ENCODE measurements around the gene CATSPERZ.

The CATSPERZ gene

GRCh38 chr11:64283092-64283491 is 17.1 kb upstream of the CATSPERZ start:
- DNase-seq: no peak
- in situ Hi-C loops (cut with MboI; ENCODE audit: low pct_unique_long_range_greater_than_20kb, low sequenced_read_pairs): no loop called here

GRCh38 chr11:64284048-64284961 is 15.9 kb upstream of the CATSPERZ start, which contains the start of gene BAD:
Gene BAD, minus strand, starts transcription at chr11:64284665. Its CDS starts 297 bp downstream, at chr11:64284368.
- DNase-seq: peak; percentile 94
- in situ Hi-C loops (cut with MboI; ENCODE audit: low pct_unique_long_range_greater_than_20kb, low sequenced_read_pairs): no loop called here

- in situ Hi-C loops (cut with MboI; ENCODE audit: low pct_unique_long_range_greater_than_20kb, low sequenced_read_pairs): no loop called here
- peak; percentile 88 for DNase-seq
Measured at GRCh38 chr11:64284962-64285884, 14.9 kb upstream of the CATSPERZ start, which contains the start of gene GPR137. Gene GPR137, plus strand, starts transcription at chr11:64285848. Its CDS starts 677 bp downstream, at chr11:64286525.

GRCh38 chr11:64285885-64286800 is 14.0 kb upstream of the CATSPERZ start:
- in situ Hi-C loops (cut with MboI; ENCODE audit: low pct_unique_long_range_greater_than_20kb, low sequenced_read_pairs): no loop called here
- no peak for DNase-seq

- no peak for DNase-seq
- in situ Hi-C loops (cut with MboI; ENCODE audit: low pct_unique_long_range_greater_than_20kb, low sequenced_read_pairs): no loop called here
Measured at GRCh38 chr11:64286801-64287159, 13.4 kb upstream of the CATSPERZ start.

GRCh38 chr11:64287676-64288352 is 12.3 kb upstream of the CATSPERZ start:
- in situ Hi-C loops (cut with MboI; ENCODE audit: low pct_unique_long_range_greater_than_20kb, low sequenced_read_pairs): no loop called here
- DNase-seq: no peak

GRCh38 chr11:64288353-64288750 is 11.8 kb upstream of the CATSPERZ start:
- no peak for DNase-seq
- in situ Hi-C loops (cut with MboI; ENCODE audit: low pct_unique_long_range_greater_than_20kb, low sequenced_read_pairs): no loop called here

GRCh38 chr11:64289002-64289564 is 11.1 kb upstream of the CATSPERZ start:
- in situ Hi-C loops (cut with MboI; ENCODE audit: low pct_unique_long_range_greater_than_20kb, low sequenced_read_pairs): no loop called here
- DNase-seq: no peak

- DNase-seq: no peak
- in situ Hi-C loops (cut with MboI; ENCODE audit: low pct_unique_long_range_greater_than_20kb, low sequenced_read_pairs): no loop called here
Measured at GRCh38 chr11:64290352-64291261, 9.6 kb upstream of the CATSPERZ start.

GRCh38 chr11:64291262-64291751 is 8.9 kb upstream of the CATSPERZ start, which contains the start of gene KCNK4:
Gene KCNK4, plus strand, starts transcription at chr11:64291302. Its CDS starts 1,717 bp downstream, at chr11:64293019.
- in situ Hi-C loops (cut with MboI; ENCODE audit: low pct_unique_long_range_greater_than_20kb, low sequenced_read_pairs): no loop called here
- DNase-seq: no peak

GRCh38 chr11:64291752-64292459 is 8.3 kb upstream of the CATSPERZ start:
- in situ Hi-C loops (cut with MboI; ENCODE audit: low pct_unique_long_range_greater_than_20kb, low sequenced_read_pairs): no loop called here
- no peak for DNase-seq

GRCh38 chr11:64292460-64293254 is 7.5 kb upstream of the CATSPERZ start:
- DNase-seq: no peak
- in situ Hi-C loops (cut with MboI; ENCODE audit: low pct_unique_long_range_greater_than_20kb, low sequenced_read_pairs): no loop called here

GRCh38 chr11:64294774-64295173 is 5.4 kb upstream of the CATSPERZ start:
- in situ Hi-C loops (cut with MboI; ENCODE audit: low pct_unique_long_range_greater_than_20kb, low sequenced_read_pairs): no loop called here
- DNase-seq: no peak

- no peak for DNase-seq
- in situ Hi-C loops (cut with MboI; ENCODE audit: low pct_unique_long_range_greater_than_20kb, low sequenced_read_pairs): no loop called here
Measured at GRCh38 chr11:64295760-64296159, 4.4 kb upstream of the CATSPERZ start.

- DNase-seq: no peak
- in situ Hi-C loops (cut with MboI; ENCODE audit: low pct_unique_long_range_greater_than_20kb, low sequenced_read_pairs): no loop called here
Measured at GRCh38 chr11:64296236-64296635, 3.9 kb upstream of the CATSPERZ start.
